Measurements from ENCODE around the gene ADSS1.

ADSS1 gene

DNA sequence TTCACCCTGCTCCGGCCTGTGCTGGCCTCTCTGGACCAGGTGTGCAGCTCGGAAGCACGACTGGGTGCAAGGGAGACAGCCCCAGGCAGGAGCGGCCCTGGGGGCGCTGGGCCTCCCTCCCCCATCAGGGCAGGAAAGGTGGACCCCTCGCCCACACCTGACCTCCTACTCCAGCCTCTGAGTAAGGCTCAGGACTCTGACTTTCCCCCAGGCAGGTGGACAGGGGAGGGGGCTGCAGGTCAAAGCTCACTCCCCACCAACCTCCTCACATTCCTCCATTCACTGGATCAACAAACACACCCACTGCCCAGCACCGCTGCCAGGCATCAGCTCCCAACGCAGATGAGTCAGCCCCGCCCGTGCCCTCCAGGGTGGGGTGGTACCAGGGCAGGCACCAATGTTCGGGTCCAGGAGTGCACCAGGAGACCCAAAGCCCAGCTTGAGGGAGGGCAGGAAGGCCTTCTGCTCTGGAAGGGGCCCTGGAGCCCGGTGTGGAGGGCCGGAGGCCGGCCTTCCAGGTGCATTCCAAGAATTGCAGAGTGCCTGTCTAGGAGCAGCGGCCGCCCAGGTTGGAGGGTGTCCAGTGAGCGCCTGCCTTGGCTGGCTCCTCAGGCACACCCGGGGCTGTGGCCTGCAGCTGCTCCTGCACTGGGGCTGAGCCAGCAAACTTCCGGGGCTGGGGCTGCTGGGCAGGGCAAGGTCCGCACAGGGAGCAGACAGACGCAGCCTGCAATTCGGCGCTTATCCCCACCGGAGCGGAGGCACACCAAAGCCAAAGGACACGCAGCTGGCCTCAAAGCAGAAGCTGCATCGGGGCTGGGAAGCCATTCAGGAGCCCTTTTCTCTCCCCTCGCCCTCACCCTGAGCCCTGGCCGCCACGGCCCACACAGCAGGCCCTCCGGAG, 36.2 kb upstream of the ADSS1 start:
- DNase-seq (ENCODE audit: low read depth in 3 of 3): no peak

- DNase-seq (ENCODE audit: low read depth in 3 of 3): no peak
Measured at GRCh38 chr14:104688505-104689108, 35.4 kb upstream of the ADSS1 start.

GRCh38 chr14:104689109-104689880, 34.7 kb upstream of the ADSS1 start, which contains the start of gene INF2:
TSS of gene INF2 (plus strand) at chr14:104689618. CDS start at chr14:104701366, 11,748 bp downstream.
- peak in 1 of 3 experiments; percentile 52 for DNase-seq (ENCODE audit: low read depth in 3 of 3)

DNA sequence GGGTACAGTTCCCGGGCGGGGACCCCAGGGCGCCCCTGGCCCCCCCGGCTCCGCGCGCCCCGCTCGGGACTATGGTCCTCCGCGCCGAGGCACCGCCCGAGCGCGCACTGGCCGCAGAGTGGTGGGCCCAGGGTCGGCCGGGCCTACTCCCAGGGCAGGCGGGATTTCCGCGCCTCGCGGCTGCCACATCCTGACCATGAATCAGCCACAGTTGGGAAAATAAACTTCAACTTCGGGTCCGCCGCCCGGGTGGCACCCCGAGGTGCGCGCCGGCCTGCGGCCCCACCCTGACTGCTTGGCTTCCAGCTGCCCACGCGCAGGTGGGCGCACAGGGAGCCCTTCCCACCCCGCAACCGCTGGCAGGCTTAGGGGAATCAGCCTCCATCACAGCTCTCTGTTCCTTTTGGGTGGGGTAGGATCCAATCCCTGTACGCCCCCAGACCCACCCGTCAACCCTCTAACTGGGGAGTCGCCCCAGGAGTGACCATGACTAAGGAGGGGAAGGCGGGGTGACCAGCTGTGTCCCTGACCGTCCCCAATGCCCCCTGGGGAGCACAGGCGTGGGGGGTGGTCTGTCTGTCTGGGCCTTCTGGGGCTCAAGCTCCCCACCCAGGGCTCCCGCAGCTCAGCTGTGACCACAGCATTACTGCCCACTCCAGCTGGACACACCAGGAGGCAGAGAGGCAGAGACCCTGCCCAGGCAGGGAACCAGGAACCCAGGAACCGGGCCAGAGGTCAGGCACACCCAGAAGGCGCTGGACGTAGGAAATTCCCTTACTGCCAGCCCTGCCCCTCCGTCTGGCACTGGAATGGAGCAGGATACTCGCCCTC, 33.9 kb upstream of the ADSS1 start:
- DNase-seq (ENCODE audit: low read depth in 3 of 3): peak in 1 of 3 experiments; percentile 24

DNA sequence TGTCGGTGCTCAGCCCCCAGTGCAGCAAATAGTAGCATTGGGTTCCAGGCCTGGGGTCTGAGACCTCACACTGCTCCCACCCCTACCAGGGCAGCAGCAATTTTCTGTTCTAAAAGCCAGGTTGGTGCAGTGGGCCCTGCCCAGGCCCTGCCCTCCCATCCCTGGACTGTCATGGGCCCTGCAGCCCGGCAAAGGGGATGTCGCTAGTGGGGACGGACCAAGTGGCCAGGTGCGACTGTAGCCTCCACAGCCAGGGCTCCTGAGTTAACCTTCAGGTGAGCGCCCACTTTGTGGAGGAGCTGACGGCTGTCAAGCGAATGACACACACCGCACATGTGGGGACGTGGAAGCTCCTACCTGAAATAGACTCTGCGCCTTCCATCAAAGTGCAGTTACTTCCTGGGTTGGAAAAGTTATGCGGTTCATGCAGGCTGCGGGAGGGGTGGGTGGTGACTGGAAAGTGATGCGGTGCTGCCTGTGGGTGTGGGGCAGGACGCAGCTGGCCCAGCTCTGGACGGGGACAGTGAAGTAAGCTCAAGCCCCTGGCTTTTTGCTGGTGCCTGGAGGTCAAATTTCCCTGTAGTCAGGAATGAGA, 33.1 kb upstream of the ADSS1 start:
- DNase-seq (ENCODE audit: low read depth in 3 of 3): no peak

DNA sequence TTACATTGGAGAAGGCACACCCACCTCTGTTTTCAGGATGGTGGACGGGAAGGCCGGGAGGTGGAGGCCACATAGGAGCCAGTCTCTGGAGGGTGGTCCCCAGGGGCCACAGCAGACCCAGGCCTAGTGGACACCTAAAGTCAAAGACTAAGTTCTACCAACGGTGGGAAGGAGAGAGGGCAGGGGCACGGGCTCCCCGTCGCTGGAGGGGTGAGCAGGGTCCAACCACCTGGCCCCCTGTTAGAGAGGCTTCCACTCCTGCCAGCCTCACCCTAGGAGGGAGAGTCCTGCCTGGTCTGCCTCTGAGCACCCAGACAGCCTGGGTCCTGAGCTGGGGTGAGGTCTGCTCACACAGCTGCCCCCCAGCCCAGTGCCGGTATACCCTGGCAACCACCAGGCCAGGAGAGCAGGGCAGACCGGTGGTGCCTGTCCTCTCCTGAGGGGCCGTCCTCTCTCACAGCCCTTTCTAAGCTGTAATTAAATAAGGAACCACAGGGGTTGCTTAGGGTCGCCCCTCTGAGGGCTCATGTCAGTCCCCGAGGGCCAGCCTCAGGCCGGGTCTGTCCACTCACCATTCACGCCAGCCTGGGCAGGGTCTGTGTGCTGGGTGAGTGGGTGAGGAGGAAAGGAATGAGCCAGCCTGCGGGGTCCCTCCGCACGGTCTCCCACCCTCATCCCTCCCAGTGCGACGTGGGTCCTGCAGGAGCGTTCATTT, 32.3 kb upstream of the ADSS1 start:
- DNase-seq (ENCODE audit: low read depth in 3 of 3): no peak

DNA sequence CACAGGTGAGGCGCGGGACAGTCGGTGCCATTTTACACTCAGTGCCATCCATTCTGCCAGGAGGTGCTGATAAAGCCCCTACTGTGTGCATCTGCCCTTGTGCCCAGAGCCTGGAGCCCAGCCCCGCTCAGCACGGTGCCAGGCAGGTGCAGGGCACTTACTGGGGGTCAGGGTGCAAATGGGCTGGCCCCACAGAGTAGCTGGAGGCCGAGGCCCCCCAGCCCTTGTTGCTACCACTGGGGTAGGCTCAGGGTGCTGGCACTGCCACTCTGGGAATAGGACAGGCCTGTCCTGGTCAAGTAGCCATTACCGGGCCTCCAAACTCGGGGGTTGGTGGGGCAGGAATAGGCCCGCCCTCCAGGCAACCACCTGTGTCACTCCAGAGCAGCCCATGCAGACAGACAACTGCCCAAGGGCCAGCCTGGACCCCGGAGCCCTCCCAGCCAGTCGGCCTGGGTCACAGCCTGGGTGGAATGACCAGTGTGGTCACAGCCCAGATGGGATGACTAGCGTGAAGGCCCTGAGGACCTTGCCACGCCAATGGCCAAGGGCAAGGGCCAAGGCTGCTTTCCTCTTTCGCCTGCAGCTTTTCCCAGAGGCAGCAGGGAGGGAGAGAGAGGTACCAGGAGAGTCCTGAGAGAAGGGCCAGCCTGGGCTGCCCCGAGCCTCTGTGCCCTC, 31.6 kb upstream of the ADSS1 start:
- no peak for DNase-seq (ENCODE audit: low read depth in 3 of 3)

- no peak for DNase-seq (ENCODE audit: low read depth in 3 of 3)
Measured at GRCh38 chr14:104692939-104693315, 31.1 kb upstream of the ADSS1 start.

DNA sequence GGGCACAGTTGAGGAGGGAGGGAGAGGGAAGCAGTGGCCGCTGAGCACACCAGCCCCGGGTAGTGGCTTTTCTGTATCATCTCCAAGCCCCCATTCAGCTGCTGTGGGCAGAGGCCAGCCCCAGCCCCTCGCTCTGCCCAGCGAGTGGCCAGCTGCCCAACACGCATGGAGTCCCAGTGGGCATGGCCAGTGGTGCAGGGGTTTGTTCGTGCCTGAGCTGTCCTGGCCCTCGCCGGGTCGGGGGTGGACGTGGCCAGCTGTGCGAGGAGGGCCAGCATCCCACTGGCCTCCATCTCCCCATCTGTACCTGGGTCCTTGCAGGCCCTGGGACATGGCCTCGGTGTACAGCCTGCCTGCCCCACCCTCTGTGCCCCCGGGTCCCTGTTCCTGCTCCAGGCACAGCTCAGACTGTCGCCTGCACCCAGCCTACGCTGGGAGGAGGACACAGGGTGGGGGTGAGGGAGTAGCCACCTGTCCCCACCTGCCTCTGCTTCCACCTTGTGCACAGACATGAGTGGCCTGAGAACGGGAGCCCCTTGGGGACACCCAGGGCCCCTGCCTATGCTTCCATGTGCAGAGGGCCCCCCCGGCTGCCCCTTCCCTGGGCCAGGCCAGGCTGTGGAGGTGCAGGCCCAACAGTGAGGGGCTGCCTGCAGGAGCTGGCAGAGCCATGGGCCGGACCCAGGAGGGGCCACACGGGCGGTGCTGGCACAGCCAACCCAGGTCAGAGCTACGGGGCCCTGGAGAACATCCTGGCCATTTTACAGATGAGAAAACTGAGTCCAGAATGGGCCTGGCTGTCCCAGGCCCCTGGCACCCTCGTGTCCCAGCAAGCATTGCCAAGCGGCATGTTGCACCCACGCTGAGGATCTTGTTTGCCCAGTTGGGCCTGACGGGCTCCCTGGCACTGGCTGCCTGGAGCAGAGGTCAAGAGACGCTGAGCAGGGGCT, 30.3 kb upstream of the ADSS1 start:
- DNase-seq (ENCODE audit: low read depth in 3 of 3): no peak

- DNase-seq (ENCODE audit: low read depth in 3 of 3): no peak
Measured at GRCh38 chr14:104694475-104694950, 29.5 kb upstream of the ADSS1 start.

DNA sequence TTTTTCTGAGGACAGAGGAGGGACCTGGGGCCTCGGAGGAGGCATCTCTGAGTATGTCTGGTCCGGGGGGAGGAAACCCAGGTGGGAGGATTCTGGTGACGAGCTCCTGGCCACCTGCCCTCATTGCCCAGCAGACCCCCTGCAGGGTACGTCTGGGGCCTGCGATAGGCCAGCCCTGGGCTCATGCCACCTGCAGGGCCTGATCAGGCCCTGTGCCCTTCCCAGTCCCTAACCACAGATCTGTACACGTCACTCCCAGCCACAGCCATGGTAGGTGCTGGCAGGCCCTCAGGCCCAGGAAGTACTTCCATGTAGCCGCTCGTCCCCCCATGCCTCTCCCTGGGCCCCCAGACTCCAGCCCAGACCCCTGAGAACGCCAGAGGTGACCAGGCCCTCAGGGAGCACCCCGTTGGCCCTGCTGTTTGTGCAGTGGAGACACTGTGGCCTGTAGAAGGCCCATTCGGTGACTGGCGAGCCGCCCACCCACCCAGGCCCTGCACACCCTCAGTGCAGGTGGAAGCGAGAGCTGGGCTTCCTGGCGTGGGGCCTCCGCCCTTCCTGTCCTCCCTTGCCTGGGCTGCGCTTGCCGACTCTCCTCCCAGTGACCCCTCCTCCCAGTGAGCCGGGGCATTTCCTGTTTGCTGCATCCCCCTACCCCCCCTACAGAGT, 28.9 kb upstream of the ADSS1 start:
- no peak for DNase-seq (ENCODE audit: low read depth in 3 of 3)

DNA sequence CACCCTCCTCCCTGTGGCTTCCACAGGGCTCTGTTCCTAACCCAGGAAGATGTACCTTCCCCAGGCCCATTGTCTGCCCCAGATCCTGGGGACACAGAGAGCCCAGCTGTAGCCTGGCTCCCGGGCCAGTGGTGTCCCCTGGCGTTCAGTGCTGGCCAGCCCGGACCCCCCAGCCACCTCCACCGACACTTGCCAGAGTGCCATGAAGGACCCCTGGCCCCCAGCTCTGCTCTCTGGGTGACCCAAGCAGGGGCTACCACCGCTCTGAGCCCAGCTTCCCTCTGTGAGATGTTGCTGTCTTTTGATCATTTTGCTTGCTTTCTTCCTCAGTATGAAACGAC, 28.4 kb upstream of the ADSS1 start:
- DNase-seq (ENCODE audit: low read depth in 3 of 3): no peak

DNA sequence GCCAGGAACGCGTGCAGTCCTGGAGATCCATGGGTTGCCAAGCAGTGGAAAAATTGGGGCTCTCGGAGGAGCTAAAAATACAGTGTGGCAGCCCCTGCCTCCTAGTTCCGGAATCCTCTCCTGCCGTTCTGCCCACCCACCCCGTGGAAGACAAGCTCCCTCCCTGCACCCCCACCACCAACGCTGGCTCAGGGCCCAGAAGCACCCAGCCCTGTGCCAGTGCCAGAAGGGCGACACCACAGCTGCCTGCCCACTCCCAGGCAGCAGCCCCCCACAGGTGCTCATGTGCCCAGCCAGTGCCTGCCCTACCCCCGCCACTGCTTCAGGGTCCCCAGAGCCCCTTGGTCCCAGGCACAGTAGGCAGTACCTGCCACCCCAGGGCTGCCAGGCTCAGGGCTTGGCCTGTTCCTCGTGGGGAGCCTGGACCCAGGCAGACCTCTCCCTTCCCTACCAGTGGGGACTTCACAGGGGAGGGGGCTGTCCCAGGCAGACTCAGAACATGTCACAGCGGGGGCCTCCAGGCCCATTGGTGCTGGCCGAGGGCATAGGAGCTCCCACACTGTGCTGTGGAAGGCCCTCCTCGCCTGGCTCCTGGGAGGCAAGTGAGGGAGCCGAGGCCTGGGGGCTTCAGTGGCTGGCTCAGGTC, 27.2 kb upstream of the ADSS1 start:
- no peak for DNase-seq (ENCODE audit: low read depth in 3 of 3)

GRCh38 chr14:104697317-104697703, 26.7 kb upstream of the ADSS1 start:
- no peak for DNase-seq (ENCODE audit: low read depth in 3 of 3)

DNA sequence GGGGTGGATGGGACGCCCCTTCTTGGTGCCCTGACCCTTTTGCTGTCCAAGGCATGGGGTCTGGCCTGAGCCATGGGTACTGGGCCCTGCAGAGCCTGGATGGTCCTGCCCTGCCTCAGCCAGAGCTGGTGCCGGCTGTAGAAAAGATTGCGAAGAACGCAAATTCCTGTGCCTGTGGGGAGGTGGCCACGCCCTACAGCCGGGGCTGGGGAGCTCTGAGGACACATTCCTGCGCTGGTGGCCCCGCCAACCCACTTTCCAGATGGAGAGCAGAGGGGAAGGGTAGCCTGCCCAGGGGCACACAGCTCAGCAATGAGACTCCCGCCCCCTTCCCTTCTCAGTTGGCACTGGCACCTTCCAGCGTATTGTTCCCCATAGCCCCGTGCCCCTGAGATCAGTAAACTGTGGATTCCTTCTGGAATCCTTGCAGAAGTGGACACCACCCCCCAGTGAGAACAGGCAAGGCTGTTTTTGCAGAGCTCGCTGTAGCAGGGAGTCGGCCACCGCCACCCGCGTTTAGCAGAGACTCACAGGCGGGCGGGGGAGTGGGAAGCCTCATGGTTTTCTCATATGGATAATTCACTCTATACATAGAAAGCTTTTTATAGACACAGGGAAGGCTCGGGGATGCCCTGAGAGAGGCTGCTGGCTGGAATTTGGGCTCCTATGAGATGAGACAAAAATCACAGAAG, 26.0 kb upstream of the ADSS1 start:
- DNase-seq (ENCODE audit: low read depth in 3 of 3): no peak

- DNase-seq (ENCODE audit: low read depth in 3 of 3): no peak
Measured at GRCh38 chr14:104698688-104699425, 25.2 kb upstream of the ADSS1 start.

DNA sequence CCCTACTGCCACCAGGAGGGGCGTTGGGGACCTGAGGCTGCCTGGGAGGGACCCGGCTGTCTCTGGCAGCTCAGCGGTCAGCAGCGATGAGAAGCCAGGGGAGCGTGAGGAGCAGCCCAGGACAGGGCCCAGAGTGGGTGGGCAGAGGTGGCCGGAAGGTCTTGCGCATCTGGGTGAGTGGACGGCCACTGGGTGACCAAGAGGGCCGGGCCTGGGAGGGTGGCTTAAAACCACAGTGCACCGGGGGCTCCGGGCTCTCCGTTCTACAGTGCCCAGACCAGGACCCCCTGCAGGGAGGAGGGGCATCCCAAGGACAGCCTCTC, 24.6 kb upstream of the ADSS1 start:
- no peak for DNase-seq (ENCODE audit: low read depth in 3 of 3)

Measured in stimulated activated CD4-positive, alpha-beta T cell treated with anti-CD3 and anti-CD28 coated beads, TNF-alpha, amount 100 ng/mL, for 24 hours (primary cell).